ENCODE results near the gene API5. TPM values are rescaled to one million over a fixed set of nuclear protein-coding genes. Genes with fewer than 3 reads are reported as not detected.

API5 gene
- total and polyA plus RNA-seq, 2 experiments from 2014 or later = 68.3 to 72.7 TPM

DNA sequence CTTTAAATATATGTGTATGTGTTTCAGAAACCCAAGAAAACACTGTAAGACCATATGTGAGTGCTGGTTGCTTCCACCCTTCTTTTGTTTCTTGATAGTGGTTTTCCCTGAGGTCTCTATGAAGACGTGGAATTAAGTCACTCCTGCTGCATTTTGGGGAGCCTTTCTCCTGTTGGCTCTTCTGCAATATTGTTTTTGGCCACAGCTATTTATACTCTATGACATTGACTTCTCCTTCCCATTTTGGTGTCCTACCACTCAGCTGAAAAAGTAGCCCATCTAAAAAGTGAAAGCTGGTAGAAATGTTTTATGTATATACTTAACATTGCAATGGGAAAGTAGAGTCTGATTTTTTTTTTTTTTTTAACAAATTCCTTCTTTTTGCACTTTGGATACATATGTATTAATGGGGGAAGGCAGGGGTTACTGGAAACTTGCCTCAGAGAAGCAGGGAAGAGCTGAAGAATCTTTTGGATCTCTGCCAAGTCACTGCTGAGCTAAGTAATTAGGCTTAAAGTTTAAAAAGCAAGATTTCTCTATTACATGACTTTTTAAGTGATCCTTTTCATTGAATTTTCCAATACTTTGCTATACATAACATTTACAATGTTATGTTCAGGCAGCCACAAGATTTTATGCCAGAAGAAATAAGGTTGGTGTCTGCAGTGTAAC lies 48.7 kb downstream of the API5 start:
- no peaks in the 10 kb centered on the region for H3K36me3 ChIP-seq
- TF ChIP-seq CTCF (IDR thresholded peaks at IDR 0.05; ENCODE audit: low read depth, low read length) = no peak
- peak overlapping the region; percentile 83 for H3K4me3 ChIP-seq
- H3K4me1 ChIP-seq (ENCODE audit: low read depth) = peaks cover 14% of the 10 kb centered on the region
- no peaks in the 10 kb centered on the region for H3K9me3 ChIP-seq (ENCODE audit: low read depth)
- no peaks in the 10 kb centered on the region for H3K27me3 ChIP-seq
- peak; percentile 25 to 42 for DNase-seq (ENCODE audit: low read depth in 1 of 2, low spot score in 1 of 2)
- peak overlapping the region; percentile 96 for H3K27ac ChIP-seq

DNA sequence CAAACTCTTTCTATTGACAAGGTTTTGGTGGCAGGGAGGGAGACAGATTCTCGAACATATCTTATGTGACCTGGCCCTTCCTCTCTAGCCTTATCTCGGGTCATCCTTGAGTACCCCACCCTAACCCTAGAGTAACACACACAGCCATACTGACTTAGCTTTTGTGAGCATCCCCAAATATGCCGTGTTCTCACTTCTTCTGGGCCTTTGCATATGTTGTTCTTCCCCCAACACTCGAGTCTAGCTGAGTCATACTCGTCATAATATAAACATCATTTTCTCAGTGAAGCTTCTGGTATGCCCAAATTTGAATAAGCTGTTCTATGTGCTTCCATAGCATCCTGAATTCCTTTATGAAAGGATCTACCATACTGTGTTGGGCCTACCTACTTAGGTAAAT lies 54.9 kb downstream of the API5 start:
- TF ChIP-seq CTCF (IDR thresholded peaks at IDR 0.05; ENCODE audit: low read depth, low read length) = no peak
- no peak for DNase-seq (ENCODE audit: low read depth in 1 of 2, low spot score in 1 of 2)
- H3K27me3 ChIP-seq = no peaks in the 10 kb centered on the region
- no peaks in the 10 kb centered on the region for H3K4me1 ChIP-seq (ENCODE audit: low read depth)
- no peaks in the 10 kb centered on the region for H3K36me3 ChIP-seq
- H3K9me3 ChIP-seq (ENCODE audit: low read depth) = no peaks in the 10 kb centered on the region
- no peak overlapping the region for H3K4me3 ChIP-seq
- H3K27ac ChIP-seq = no peak overlapping the region

- no peak overlapping the region for H3K4me3 ChIP-seq
- H3K27ac ChIP-seq = no peak overlapping the region
- no peaks in the 10 kb centered on the region for H3K36me3 ChIP-seq
- no peaks in the 10 kb centered on the region for H3K9me3 ChIP-seq (ENCODE audit: low read depth)
- H3K27me3 ChIP-seq = no peaks in the 10 kb centered on the region
- H3K4me1 ChIP-seq (ENCODE audit: low read depth) = no peaks in the 10 kb centered on the region
- no peak for TF ChIP-seq CTCF (IDR thresholded peaks at IDR 0.05; ENCODE audit: low read depth, low read length)
- peak in 1 of 2 donors; percentile 10 for DNase-seq (ENCODE audit: low read depth in 1 of 2, low spot score in 1 of 2)
These were observed 55.8 kb downstream of the API5 start for GRCh38 chr11:43367382-43368178.

- Histone ChIP-seq H3K4me1 (ENCODE audit: low read depth) (no peaks in the 10 kb centered on the region), H3K36me3 (no peaks in the 10 kb centered on the region), H3K27ac (no peak overlapping the region), H3K4me3 (no peak overlapping the region), H3K9me3 (ENCODE audit: low read depth) (no peaks in the 10 kb centered on the region), H3K27me3 (no peaks in the 10 kb centered on the region)
- no peak for TF ChIP-seq CTCF (IDR thresholded peaks at IDR 0.05; ENCODE audit: low read depth, low read length)
- DNase-seq (ENCODE audit: low read depth in 1 of 2, low spot score in 1 of 2) = no peak
These were observed 64.3 kb downstream of the API5 start for GRCh38 chr11:43376065-43376464.

GRCh38 chr11:43376594-43376993 lies 64.8 kb downstream of the API5 start:
- Histone ChIP-seq H3K27me3 (no peaks in the 10 kb centered on the region), H3K4me3 (no peak overlapping the region), H3K9me3 (ENCODE audit: low read depth) (no peaks in the 10 kb centered on the region), H3K36me3 (no peaks in the 10 kb centered on the region), H3K4me1 (ENCODE audit: low read depth) (no peaks in the 10 kb centered on the region), H3K27ac (no peak overlapping the region)
- TF ChIP-seq CTCF (IDR thresholded peaks at IDR 0.05; ENCODE audit: low read depth, low read length) = no peak
- DNase-seq (ENCODE audit: low read depth in 1 of 2, low spot score in 1 of 2) = peak in 1 of 2 donors; percentile 52
